K562 (cell line): Measurements from ENCODE around the gene TLE3. TPM values are rescaled to one million over a fixed set of nuclear protein-coding genes. Genes with fewer than 3 reads are reported as not detected.

Experiments used
- ASH1L ChIP-seq: fragments of 450-650 bp; IDR thresholded peaks from 2 replicates; pipeline ENCODE4 v1.6.1; 2018; ENCODE audit warnings: borderline replicate concordance, mild to moderate bottlenecking, low read depth; ENCODE audit not compliant: partially characterized antibody
- CBX1 ChIP-seq: sonication (generic); IDR thresholded peaks from 2 replicates; pipeline ENCODE4 v1.6.1; 2016; ENCODE audit warnings: antibody characterized with exemption, low read depth, mild to moderate bottlenecking
- CHD7 ChIP-seq: fragments of 200-600 bp; sonication (generic); IDR thresholded peaks from one replicate; pipeline ENCODE4 v1.6.1; 2012; ENCODE audit warnings: mild to moderate bottlenecking, low read depth, low read length, inconsistent platforms
- FOXP1 ChIP-seq: sonication (generic); formaldehyde crosslinking; IDR thresholded peaks from 2 replicates; pipeline ENCODE4 v1.8.0; 2022; ENCODE audit warnings: mild to moderate bottlenecking, missing genetic modification reagents
- FUS ChIP-seq: fragments of 200-400 bp; formaldehyde crosslinking; optimal IDR thresholded peaks from 2 replicates; pipeline ENCODE3; 2017; ENCODE audit warnings: low read depth, low read length
- GTF2F1 ChIP-seq: IDR thresholded peaks from 2 replicates; pipeline ENCODE4 v1.6.1; 2011; ENCODE audit warnings: low read depth, low read length, improper control_type of control experiment
- HCFC1 ChIP-seq: IDR thresholded peaks from 2 replicates; pipeline ENCODE4 v1.6.1; 2012; ENCODE audit warnings: low read depth, low read length, improper control_type of control experiment
- MEIS2 ChIP-seq: fragments of 450-650 bp; IDR thresholded peaks from 2 replicates; pipeline ENCODE4 v1.6.1; 2014; ENCODE audit warnings: mild to moderate bottlenecking; ENCODE audit not compliant: partially characterized antibody
- NCOR1 ChIP-seq: fragments of 450-650 bp; IDR thresholded peaks from 2 replicates; pipeline ENCODE4 v1.6.1; 2016; ENCODE audit warnings: mild to moderate bottlenecking, moderate library complexity
- NRF1 ChIP-seq, 2 experiments: fragments of 450-650 bp; IDR thresholded peaks in 1 of 2; conservative IDR thresholded peaks in 1 of 2; 2 replicates each; pipeline ENCODE4 v1.6.1; 2014; ENCODE audit warnings: mild to moderate bottlenecking in 2 of 2
- PREB ChIP-seq: sonication (generic); formaldehyde crosslinking; IDR thresholded peaks from 2 replicates; pipeline ENCODE4 v1.8.1; 2023; ENCODE audit warnings: mild to moderate bottlenecking, missing genetic modification reagents
- SP1 ChIP-seq: sonication (generic); formaldehyde crosslinking; IDR thresholded peaks from 2 replicates; pipeline ENCODE4 v1.8.1; 2022; ENCODE audit warnings: mild to moderate bottlenecking, missing genetic modification reagents
- SRSF7 ChIP-seq: fragments of 200-400 bp; formaldehyde crosslinking; optimal IDR thresholded peaks from 2 replicates; pipeline ENCODE3; 2017; ENCODE audit warnings: mild to moderate bottlenecking, low read depth, low read length
- ZNF217 ChIP-seq: sonication (generic); formaldehyde crosslinking; IDR thresholded peaks from 2 replicates; pipeline ENCODE4 v1.8.0; 2022; ENCODE audit warnings: mild to moderate bottlenecking, missing genetic modification reagents
- ZNF347 ChIP-seq: fragments of 450-650 bp; formaldehyde crosslinking; IDR thresholded peaks from 2 replicates; pipeline ENCODE4 v1.4.0; 2020; ENCODE audit warnings: low read depth, mild to moderate bottlenecking, moderate library complexity
- ZNF717 ChIP-seq: fragments of 250-450 bp; sonication (Bioruptor Pico); IDR thresholded peaks from 2 replicates; pipeline ENCODE4 v1.5.0; 2021
- ZNF764 ChIP-seq: fragments of 250-450 bp; sonication (Bioruptor Pico); IDR thresholded peaks from 2 replicates; pipeline ENCODE4 v1.4.0; 2020; ENCODE audit warnings: low read depth, mild to moderate bottlenecking, moderate library complexity
- polyA plus RNA-seq, 8 experiments: library from polyadenylated mRNA; depleted of rRNA in 4 of 8; stranded (reverse) in 5 of 8; unstranded in 3 of 8; fragments of >200 nt; fragmentation: Nextera tagmentation in 2 of 8; fragmentation: Illumina TruSeq in 1 of 8; extraction: Ambion mirVana in 2 of 8; extraction: Trizol in 1 of 8; gene quantifications; 2 replicates each; pipeline versions ENCODE4 v1.2.1 to v1.2.3, GENCODE V29; 2011 to 2014; ENCODE audit warnings: inconsistent platforms in 1 of 8, missing spikeins in 1 of 8
- total RNA-seq, 7 experiments: library from RNA; depleted of rRNA in 6 of 7; stranded (reverse); fragments of >200 nt in 6 of 7; fragmentation: Illumina TruSeq in 2 of 7; extraction: Trizol in 2 of 7; gene quantifications; 2 replicates each; pipeline versions ENCODE4 v1.2.1 to v1.2.3, GENCODE V29; 2011 to 2021; ENCODE audit warnings: low replicate concordance in 1 of 7

TLE3 gene
- total and polyA plus RNA-seq, 9 of the 15 experiments (the other 6 are each of a cell fraction or from before 2014, with no cell fraction given), result 1.5 to 84.2 (median 14.1) TPM

GRCh38 chr15:70099167-70099966 lies 1.6 kb upstream of the TLE3 start (continued):
- TF ChIP-seq CHD7 (no peak), SRSF7 (no peak), FUS (no peak), SP1 (CRISPR knock-in tag) (peak; percentile 97), FOXP1 (no peak), NRF1 (conservative IDR thresholded peaks at IDR 0.05 in 1 of 2, IDR thresholded peaks at IDR 0.05 in 1 of 2) (peak; percentile 56 to 67; a peak in 2 of 4 replicates), HCFC1 (no peak), ASH1L (peak; percentile 73), ZNF347 (no peak), ZNF217 (CRISPR knock-in tag) (no peak), ZNF717 (CRISPR knock-in tag) (no peak), PREB (CRISPR knock-in tag) (no peak), MEIS2 (peak; percentile 98), GTF2F1 (no peak), ZNF764 (CRISPR knock-in tag) (no peak), CBX1 (0 out of 2 replicates have a peak, but pooled peaks have one; percentile 19), NCOR1 (peak; percentile 27; the same call in 1 of the 2 replicates)
